Anterior cingulate cortex (tissue), 58 donors: ENCODE data around the gene CDH22.

ENCODE experiments used
- DNase-seq, 58 donors: peaks; one replicate each; lab custom pipeline; 2025; lab: John Stamatoyannopoulos, UW

Gene CDH22

GRCh38 chr20:46304361-46304760 lies 3.9 kb downstream of the CDH22 start:
- DNase-seq: peak in 5 of 58 donors; percentile 8 to 25 (median 12)

GRCh38 chr20:46303176-46303956 lies 4.9 kb downstream of the CDH22 start:
- no peak for DNase-seq

- peak in 16 of 58 donors; percentile 6 to 62 (median 36) for DNase-seq
These were observed 6.2 kb downstream of the CDH22 start for GRCh38 chr20:46302106-46302505.

- no peak for DNase-seq
These were observed 8.0 kb downstream of the CDH22 start for GRCh38 chr20:46300281-46300680.

- no peak for DNase-seq
These were observed 9.2 kb downstream of the CDH22 start for GRCh38 chr20:46299078-46299477.

GRCh38 chr20:46298374-46298773 lies 9.9 kb downstream of the CDH22 start:
- DNase-seq: no peak

- no peak for DNase-seq
These were observed 11.6 kb downstream of the CDH22 start for GRCh38 chr20:46296526-46297250.

GRCh38 chr20:46293084-46293483 lies 15.2 kb downstream of the CDH22 start:
- no peak for DNase-seq

- no peak for DNase-seq
These were observed 16.9 kb downstream of the CDH22 start for GRCh38 chr20:46291401-46291800.

GRCh38 chr20:46289432-46289831 lies 18.9 kb downstream of the CDH22 start:
- no peak for DNase-seq

- no peak for DNase-seq
These were observed 21.3 kb downstream of the CDH22 start for GRCh38 chr20:46286977-46287376.

- DNase-seq: no peak
These were observed 21.9 kb downstream of the CDH22 start for GRCh38 chr20:46286382-46286781.

- no peak for DNase-seq
These were observed 22.6 kb downstream of the CDH22 start for GRCh38 chr20:46285740-46286139.

- no peak for DNase-seq
These were observed 23.2 kb downstream of the CDH22 start for GRCh38 chr20:46285072-46285471.

- DNase-seq: no peak
These were observed 24.3 kb downstream of the CDH22 start for GRCh38 chr20:46284040-46284427.

GRCh38 chr20:46283426-46284039 lies 24.8 kb downstream of the CDH22 start:
- DNase-seq: no peak

GRCh38 chr20:46282669-46283068 lies 25.6 kb downstream of the CDH22 start:
- no peak for DNase-seq

GRCh38 chr20:46279103-46279502 lies 29.2 kb downstream of the CDH22 start:
- no peak for DNase-seq

GRCh38 chr20:46277602-46278001 lies 30.7 kb downstream of the CDH22 start:
- peak in 6 of 58 donors; percentile 9 to 32 (median 16) for DNase-seq

- no peak for DNase-seq
These were observed 31.8 kb downstream of the CDH22 start for GRCh38 chr20:46276531-46276930.

GRCh38 chr20:46275091-46275490 lies 33.2 kb downstream of the CDH22 start:
- no peak for DNase-seq
